Measurements from ENCODE around the gene NCKAP1.
"Not testable (repeated sequence)": the region's sequence is repeated elsewhere in the genome, so short reads cannot be mapped to it uniquely, and the experiment has no call there.

Gene NCKAP1

GRCh38 chr2:182907081-182907830 lies 131.0 kb downstream of the NCKAP1 start:
- no peak for DNase-seq

- DNase-seq = no peak
Observed at GRCh38 chr2:182906454-182906853, 131.8 kb downstream of the NCKAP1 start.

- DNase-seq = no peak
Observed at GRCh38 chr2:182904844-182905243, 133.4 kb downstream of the NCKAP1 start.

GRCh38 chr2:182903566-182903965 lies 134.7 kb downstream of the NCKAP1 start:
- no peak for DNase-seq

- DNase-seq = no peak
Observed at GRCh38 chr2:182901748-182902147, 136.5 kb downstream of the NCKAP1 start.

GRCh38 chr2:182898718-182899117 lies 139.5 kb downstream of the NCKAP1 start:
- DNase-seq = no peak

GRCh38 chr2:182897137-182897536 lies 141.1 kb downstream of the NCKAP1 start:
- DNase-seq = no peak

GRCh38 chr2:182895798-182896197 lies 142.5 kb downstream of the NCKAP1 start:
- DNase-seq = no peak

- no peak for DNase-seq
Observed at GRCh38 chr2:182895169-182895568, 143.1 kb downstream of the NCKAP1 start.

- DNase-seq = no peak
Observed at GRCh38 chr2:182894174-182894573, 144.1 kb downstream of the NCKAP1 start.

GRCh38 chr2:182893666-182894065 lies 144.6 kb downstream of the NCKAP1 start:
- no peak for DNase-seq

GRCh38 chr2:182893035-182893434 lies 145.2 kb downstream of the NCKAP1 start:
- DNase-seq = not testable (repeated sequence)

- no peak for DNase-seq
Observed at GRCh38 chr2:182891611-182892010, 146.6 kb downstream of the NCKAP1 start.

- DNase-seq = no peak
Observed at GRCh38 chr2:182890773-182891378, 147.4 kb downstream of the NCKAP1 start.

- no peak for DNase-seq
Observed at GRCh38 chr2:182890305-182890704, 148.0 kb downstream of the NCKAP1 start.

- no peak for DNase-seq
Observed at GRCh38 chr2:182887753-182888415, 150.4 kb downstream of the NCKAP1 start.

GRCh38 chr2:182887093-182887492 lies 151.2 kb downstream of the NCKAP1 start:
- DNase-seq = no peak

- no peak for DNase-seq
Observed at GRCh38 chr2:182885771-182886170, 152.5 kb downstream of the NCKAP1 start.

- DNase-seq = no peak
Observed at GRCh38 chr2:182883451-182883850, 154.8 kb downstream of the NCKAP1 start.

GRCh38 chr2:182880100-182880499 lies 158.2 kb downstream of the NCKAP1 start:
- not testable (repeated sequence) for DNase-seq

GRCh38 chr2:182876653-182877052 lies 161.6 kb downstream of the NCKAP1 start:
- not testable (repeated sequence) for DNase-seq

GRCh38 chr2:182870227-182870626 lies 168.0 kb downstream of the NCKAP1 start:
- no peak for DNase-seq

GRCh38 chr2:182868054-182868796 lies 170.0 kb downstream of the NCKAP1 start:
- DNase-seq = no peak

Data from activated CD8-positive, alpha-beta memory T cell treated with anti-CD3 and anti-CD28 coated beads, Interleukin-2, amount 50 U/mL, for 48 hours (primary cell).